Thyroid gland (tissue), 4 donors: ENCODE data around the gene IL4R. TPM values are rescaled to one million over a fixed set of nuclear protein-coding genes. Genes with fewer than 3 reads are reported as not detected.
"Not testable (repeated sequence)": the region's sequence is repeated elsewhere in the genome, so short reads cannot be mapped to it uniquely, and the experiment has no call there.

Experiments
- DNase-seq, 2 donors: peaks; one replicate each; pipeline ENCODE4 v3.0.0-alpha.2; 2019
- H3K27ac ChIP-seq, 3 donors: fragments of 200-600 bp; sonication (generic); 1 replicate in 2 of 3; 2 replicates in 1 of 3; pipeline ENCODE4 v1.5.1; 2016 to 2019; ENCODE audit warnings: mild to moderate bottlenecking in 1 of 3, moderate library complexity in 1 of 3
- H3K27me3 ChIP-seq: fragments of 200-600 bp; sonication (generic); one replicate; pipeline ENCODE4 v1.5.1; 2019
- H3K36me3 ChIP-seq, 2 donors: fragments of 200-600 bp; sonication (generic); one replicate each; pipeline ENCODE4 v1.5.1; 2016 to 2019
- H3K4me1 ChIP-seq, 2 donors: fragments of 200-600 bp; sonication (generic); one replicate each; pipeline ENCODE4 v1.5.1; 2017 to 2019
- H3K4me3 ChIP-seq, 3 donors: fragments of 200-600 bp; sonication (generic); replicated peaks in 1 of 3; 1 replicate in 2 of 3; 2 replicates in 1 of 3; pipeline ENCODE4 v1.5.1; 2016; ENCODE audit warnings: mild to moderate bottlenecking in 1 of 3
- H3K9me3 ChIP-seq: fragments of 200-600 bp; sonication (generic); one replicate; pipeline ENCODE4 v1.5.1; 2017
- CTCF ChIP-seq, 6 experiments: fragments of 200-600 bp in 3 of 6; fragments of 450-650 bp in 3 of 6; sonication (generic) in 3 of 6; IDR thresholded peaks; one replicate each; pipeline ENCODE4 v1.5.1; 2016 to 2019; ENCODE audit warnings: antibody characterized with exemption in 6 of 6, mild to moderate bottlenecking in 2 of 6, inconsistent platforms in 1 of 6, moderate library complexity in 1 of 6
- POLR2A ChIP-seq, 2 donors: fragments of 450-650 bp; IDR thresholded peaks; one replicate each; pipeline ENCODE4 v1.6.1; 2017; ENCODE audit warnings: antibody characterized with exemption in 2 of 2, mild to moderate bottlenecking in 2 of 2, moderate library complexity in 1 of 2
- WGBS, 2 donors: methylation state at CpG; one replicate each; pipeline ENCODE4 v1.1.5; 2017; 5-methylcytosine and 5-hydroxymethylcytosine counted together
- intact Hi-C: fragments of 100-400 bp; cut with DNase I; formaldehyde crosslinking; loops from one replicate; pipeline ENCODE4 v1.15.1; 2023
- total RNA-seq, 4 donors: library from RNA; depleted of rRNA; stranded (reverse); fragments of >200 nt; gene quantifications; one replicate each; pipeline ENCODE4 v1.2.3, GENCODE V29; 2016

The IL4R gene
- total RNA-seq, 4 donors from 2014 or later = 18.5 to 42.5 (median 21.7) TPM

- no peaks in the 10 kb centered on the region for H3K9me3 ChIP-seq
- WGBS, 2 donors = 93 to 94% methylated on average over 4 of the region's 4 CpGs
- H3K27me3 ChIP-seq = no peaks in the 10 kb centered on the region
- peaks cover 9 to 10% of the 10 kb centered on the region in 2 donors for H3K4me1 ChIP-seq
- no peak overlapping the region for H3K27ac ChIP-seq
- no peaks in the 10 kb centered on the region for H3K36me3 ChIP-seq
- intact Hi-C loops = no loop called here
- TF ChIP-seq POLR2A (IDR thresholded peaks at IDR 0.05) (no peak), CTCF (IDR thresholded peaks at IDR 0.05) (no peak)
- no peak for DNase-seq
- no peak overlapping the region for H3K4me3 ChIP-seq
Measured at GRCh38 chr16:27273330-27273669, 40.5 kb upstream of the IL4R start.

GRCh38 chr16:27273670-27274423 is 39.9 kb upstream of the IL4R start:
- Histone ChIP-seq H3K27me3 (no peaks in the 10 kb centered on the region), H3K4me3 (no peak overlapping the region), H3K4me1 (peaks cover 9 to 10% of the 10 kb centered on the region in 2 donors), H3K27ac (no peak overlapping the region), H3K36me3 (no peaks in the 10 kb centered on the region), H3K9me3 (no peaks in the 10 kb centered on the region)
- no peak for DNase-seq
- intact Hi-C loops = no loop called here
- 84 to 86% methylated on average over 8 of the region's 8 CpGs for WGBS, 2 donors
- TF ChIP-seq CTCF (IDR thresholded peaks at IDR 0.05) = no peak

DNA sequence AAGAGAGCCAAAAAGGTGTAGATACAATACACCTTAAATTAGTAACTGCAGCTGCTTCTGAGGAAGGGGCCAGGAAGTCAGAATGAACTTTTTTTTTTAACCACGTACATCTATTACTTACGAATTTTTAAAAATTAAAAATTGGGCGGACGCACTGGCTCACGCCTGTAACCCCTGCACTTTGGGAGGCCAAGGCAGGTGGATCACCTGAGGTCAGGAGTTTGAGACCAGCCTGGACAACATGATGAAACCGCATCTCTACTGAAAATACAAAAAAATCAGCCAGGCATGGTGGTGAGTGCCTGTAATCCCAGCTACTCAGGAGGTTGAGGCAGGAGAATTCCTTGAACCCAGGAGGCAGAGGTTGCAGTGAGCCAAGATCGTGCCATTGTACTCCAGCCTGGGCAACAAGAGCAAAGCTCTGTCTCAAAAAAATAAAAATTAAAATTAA is 39.3 kb upstream of the IL4R start:
- H3K4me1 ChIP-seq, H3K27me3 ChIP-seq, intact Hi-C loops, H3K36me3 ChIP-seq, H3K9me3 ChIP-seq, H3K4me3 ChIP-seq, H3K27ac ChIP-seq, DNase-seq: not testable (repeated sequence)
- WGBS, 2 donors = 90 to 92% methylated on average over 7 of the region's 7 CpGs

DNA sequence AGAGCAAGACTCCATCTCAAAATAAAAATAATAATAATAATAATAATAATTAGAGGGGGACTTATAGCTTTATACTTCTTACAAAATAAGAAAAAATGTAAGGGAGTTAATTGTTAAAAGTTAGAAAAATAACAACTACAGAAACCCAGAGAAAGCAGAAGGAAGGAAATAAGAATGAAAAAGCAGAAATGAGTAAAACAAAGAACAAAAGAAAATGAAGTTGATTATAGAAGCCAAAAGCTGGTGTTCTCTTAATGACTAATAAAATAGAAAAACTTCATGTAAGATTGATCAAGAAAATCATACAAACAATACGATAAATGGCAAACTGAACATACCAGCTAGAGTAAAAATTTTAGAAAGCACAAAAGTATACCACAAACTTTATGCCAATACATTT is 38.4 kb upstream of the IL4R start:
- 88 to 96% methylated on average over 1 of the region's 1 CpG for WGBS, 2 donors
- TF ChIP-seq CTCF (IDR thresholded peaks at IDR 0.05) (no peak), POLR2A (IDR thresholded peaks at IDR 0.05) (no peak)
- no peaks in the 10 kb centered on the region for H3K9me3 ChIP-seq
- no peak overlapping the region for H3K27ac ChIP-seq
- no peak for DNase-seq
- H3K36me3 ChIP-seq = no peaks in the 10 kb centered on the region
- H3K4me3 ChIP-seq = no peak overlapping the region
- intact Hi-C loops = no loop called here
- H3K27me3 ChIP-seq = no peaks in the 10 kb centered on the region
- no peaks in the 10 kb centered on the region for H3K4me1 ChIP-seq

DNA sequence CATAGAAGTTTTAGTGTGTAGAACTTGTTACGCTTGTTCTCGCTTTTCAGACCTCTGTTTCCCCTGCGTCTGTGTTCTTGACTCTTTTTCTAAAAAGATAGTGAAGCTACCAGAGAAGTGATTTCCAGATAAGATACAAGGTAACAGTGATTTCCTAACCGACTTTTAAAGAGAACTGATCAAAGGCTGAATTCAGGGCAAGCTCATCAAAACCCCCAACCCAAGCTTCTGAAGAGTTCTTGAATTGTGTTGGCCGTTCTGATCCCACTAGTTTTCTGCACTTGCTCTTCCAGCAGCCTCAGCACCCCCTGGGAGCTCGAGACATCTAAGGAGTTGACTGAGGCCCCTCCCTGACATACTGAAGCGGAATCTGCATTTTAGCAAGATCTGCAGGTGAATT is 32.5 kb upstream of the IL4R start:
- H3K9me3 ChIP-seq = no peaks in the 10 kb centered on the region
- H3K36me3 ChIP-seq = no peaks in the 10 kb centered on the region
- no peak for DNase-seq
- intact Hi-C loops = no loop called here
- TF ChIP-seq CTCF (IDR thresholded peaks at IDR 0.05) = no peak
- TF ChIP-seq POLR2A (IDR thresholded peaks at IDR 0.05) = no peak
- no peak overlapping the region for H3K27ac ChIP-seq
- no peaks in the 10 kb centered on the region for H3K4me1 ChIP-seq
- WGBS, 2 donors = 68 to 69% methylated on average over 7 of the region's 7 CpGs
- H3K27me3 ChIP-seq = no peaks in the 10 kb centered on the region
- no peak overlapping the region for H3K4me3 ChIP-seq
